KOPT-K1 (cell line): Measurements from ENCODE around the gene SPNS2.

Source experiments
- H3K27ac ChIP-seq: fragments of 200-600 bp; sonication (generic); 2 replicates; pipeline ENCODE4 v1.5.1; 2016; ENCODE audit warnings: antibody characterized with exemption, mild to moderate bottlenecking, low read depth, low read length; ENCODE audit not compliant: poor library complexity, severe bottlenecking
- H3K36me3 ChIP-seq: fragments of 200-600 bp; sonication (generic); 2 replicates; pipeline ENCODE4 v1.5.1; 2017; ENCODE audit warnings: antibody characterized with exemption, mild to moderate bottlenecking, low read length, moderate library complexity; ENCODE audit not compliant: insufficient read depth
- H3K9me3 ChIP-seq: fragments of 200-600 bp; sonication (generic); 2 replicates; pipeline ENCODE4 v1.5.1; 2017; ENCODE audit warnings: antibody characterized with exemption, low read length, mild to moderate bottlenecking; ENCODE audit not compliant: insufficient read depth, poor library complexity, severe bottlenecking

The SPNS2 gene

DNA sequence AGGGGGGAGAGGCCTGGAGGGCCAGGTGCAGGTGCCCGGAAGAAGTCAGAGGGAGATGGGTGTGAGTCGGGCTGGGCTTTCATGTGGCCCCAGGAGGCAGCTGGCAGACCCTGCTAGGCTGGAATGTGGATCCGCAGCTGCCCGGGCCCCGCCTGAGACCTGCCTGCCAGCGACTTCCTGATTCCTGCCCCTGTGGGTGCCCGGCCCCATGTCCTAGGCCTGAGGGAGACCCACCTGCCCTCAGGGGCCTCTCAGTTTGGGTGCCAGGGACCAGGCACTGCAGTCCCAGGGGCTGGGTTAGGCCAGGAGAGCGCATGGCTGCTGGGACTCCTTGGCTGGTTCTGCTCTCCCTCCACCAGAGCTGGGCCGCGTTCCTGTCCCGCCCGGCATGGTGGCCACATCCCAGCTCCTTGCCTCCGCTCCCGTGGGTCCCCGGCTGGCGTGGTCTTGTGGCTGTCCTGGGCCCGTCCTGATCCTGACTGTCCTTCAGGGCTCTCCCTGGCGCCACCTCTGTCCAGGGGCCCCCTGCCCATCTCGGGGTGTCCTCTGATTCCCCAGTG lies 22.1 kb upstream of the SPNS2 start:
- no peaks in the 10 kb centered on the region for H3K9me3 ChIP-seq
- H3K27ac ChIP-seq = peak overlapping the region; percentile 8
- H3K36me3 ChIP-seq = no peaks in the 10 kb centered on the region; the same call in 1 of the 2 replicates

GRCh38 chr17:4477255-4477791 lies 21.4 kb upstream of the SPNS2 start:
- H3K36me3 ChIP-seq = no peaks in the 10 kb centered on the region; the same call in 1 of the 2 replicates
- H3K27ac ChIP-seq = peak overlapping the region; percentile 8
- no peaks in the 10 kb centered on the region for H3K9me3 ChIP-seq

GRCh38 chr17:4478318-4478830 lies 20.3 kb upstream of the SPNS2 start:
- H3K27ac ChIP-seq = no peak overlapping the region
- H3K9me3 ChIP-seq = no peaks in the 10 kb centered on the region
- no peaks in the 10 kb centered on the region; the same call in 1 of the 2 replicates for H3K36me3 ChIP-seq

GRCh38 chr17:4479340-4479981 lies 19.2 kb upstream of the SPNS2 start:
- H3K27ac ChIP-seq = no peak overlapping the region
- no peaks in the 10 kb centered on the region for H3K9me3 ChIP-seq
- H3K36me3 ChIP-seq = no peaks in the 10 kb centered on the region; the same call in 1 of the 2 replicates

DNA sequence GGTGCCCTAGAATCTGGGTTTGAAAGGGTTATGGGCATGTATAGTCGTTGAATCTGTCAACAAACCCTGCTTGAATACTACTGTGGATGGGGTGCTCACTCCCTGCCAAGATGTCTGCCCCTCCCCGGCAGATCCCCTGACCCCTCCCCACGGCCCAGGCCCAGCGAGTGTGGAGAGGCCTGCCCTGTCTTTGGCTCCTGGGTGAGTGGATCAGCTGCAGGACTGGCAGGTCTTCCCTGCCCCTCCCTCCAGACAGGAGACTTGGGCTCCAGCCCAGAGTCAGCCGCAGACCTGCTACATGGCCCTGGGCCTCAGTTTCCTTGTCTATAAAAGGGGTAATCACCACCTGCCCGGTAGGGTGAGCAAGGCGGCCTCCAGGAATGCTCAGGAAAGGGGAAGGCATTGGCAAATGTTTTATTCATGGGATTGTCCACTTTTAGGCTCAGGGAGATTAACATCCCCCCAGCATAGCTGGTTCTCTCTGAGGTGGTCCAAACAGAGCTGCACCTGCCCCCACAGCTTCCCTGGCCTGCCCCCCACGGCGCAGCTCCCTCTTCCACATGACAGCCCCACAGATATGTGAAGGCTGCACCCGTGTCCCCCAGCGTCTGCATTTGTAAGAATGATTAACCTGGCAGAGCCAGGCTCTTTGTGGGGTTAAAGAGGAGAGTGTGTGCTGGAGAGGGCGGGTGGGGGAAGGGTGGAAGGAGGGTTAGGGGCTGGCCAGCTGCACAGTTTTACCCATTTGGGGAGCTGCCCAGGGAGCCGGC lies 18.5 kb upstream of the SPNS2 start:
- Histone ChIP-seq H3K9me3 (no peaks in the 10 kb centered on the region), H3K36me3 (no peaks in the 10 kb centered on the region; the same call in 1 of the 2 replicates), H3K27ac (peak overlapping the region; percentile 80)

GRCh38 chr17:4480929-4481898 lies 17.5 kb upstream of the SPNS2 start:
- peak overlapping the region; percentile 80 for H3K27ac ChIP-seq
- H3K9me3 ChIP-seq = no peaks in the 10 kb centered on the region
- H3K36me3 ChIP-seq = no peaks in the 10 kb centered on the region; the same call in 1 of the 2 replicates

DNA sequence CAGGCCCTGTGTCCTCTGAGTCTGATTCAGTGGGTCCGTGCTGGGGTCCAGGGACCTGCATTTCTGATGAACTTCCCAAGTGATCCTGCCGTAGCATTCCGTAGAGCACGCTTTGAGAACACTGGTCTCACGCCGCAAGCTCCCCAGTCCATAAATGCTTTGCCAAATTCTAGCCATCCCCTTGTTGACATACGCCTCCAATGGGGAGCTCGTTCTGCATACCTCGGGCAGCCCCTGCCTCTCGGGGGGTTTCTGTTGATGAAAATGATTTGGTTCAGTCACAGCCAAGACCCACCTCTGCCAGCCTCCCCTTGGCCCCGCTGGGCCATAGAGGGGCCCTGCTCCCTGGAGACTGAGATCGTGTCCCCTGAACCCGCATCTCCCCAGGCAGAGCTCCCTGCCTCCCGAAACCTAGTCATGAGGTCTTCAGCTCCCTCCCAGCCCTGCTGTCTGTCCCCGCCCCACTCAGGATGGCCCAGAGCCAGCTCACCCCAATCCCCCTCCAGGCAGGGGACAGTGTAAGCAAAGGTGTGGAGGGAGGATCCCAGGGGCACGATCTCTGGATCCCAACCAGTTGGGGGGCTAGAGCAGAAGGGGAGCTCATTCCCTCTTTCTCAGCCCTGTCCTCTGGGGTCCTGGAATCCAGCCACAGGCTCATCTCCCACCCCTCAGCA lies 16.2 kb upstream of the SPNS2 start:
- Histone ChIP-seq H3K27ac (no peak overlapping the region), H3K9me3 (no peaks in the 10 kb centered on the region), H3K36me3 (no peaks in the 10 kb centered on the region; the same call in 1 of the 2 replicates)

DNA sequence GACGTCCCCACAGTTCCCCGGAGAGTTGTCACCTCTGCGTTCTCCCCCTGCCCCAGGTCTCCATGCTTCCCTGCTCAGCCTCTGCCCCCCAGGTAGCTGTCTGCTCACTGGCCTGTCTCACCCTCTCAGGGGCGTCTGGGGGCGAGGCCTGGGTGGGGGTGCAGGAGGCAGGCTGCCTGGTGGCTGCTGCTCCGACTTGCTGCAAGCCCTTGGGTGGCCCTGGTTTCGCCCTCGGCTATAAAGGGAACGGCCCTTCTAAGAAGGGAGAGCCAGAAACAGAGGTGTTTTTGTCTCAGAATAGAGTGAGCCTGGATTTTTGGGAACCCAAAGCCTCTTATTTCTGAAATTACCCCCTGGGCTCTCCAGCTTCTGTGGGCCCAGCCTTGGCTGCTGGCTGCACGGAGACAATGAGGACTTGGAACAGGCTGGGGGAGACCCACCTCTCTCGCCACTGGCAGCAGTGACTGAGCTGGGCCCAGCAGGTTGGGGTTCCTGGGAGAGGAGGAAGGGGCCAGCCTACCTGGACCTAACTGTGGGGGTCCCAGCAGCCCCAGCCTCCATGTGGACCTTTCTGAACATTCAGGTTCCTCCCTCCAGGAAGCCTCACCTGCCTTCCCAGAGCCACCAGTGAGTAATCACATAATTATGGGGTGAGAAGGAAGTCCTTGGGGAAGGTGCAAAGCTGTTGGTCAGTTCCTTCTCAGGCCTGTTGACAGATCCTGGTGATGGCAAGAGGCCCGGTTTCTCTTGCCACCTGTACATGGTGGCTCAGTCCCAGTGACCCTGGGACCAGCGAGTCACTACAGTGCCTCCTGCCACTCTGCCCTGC lies 15.5 kb upstream of the SPNS2 start:
- H3K36me3 ChIP-seq = no peaks in the 10 kb centered on the region; the same call in 1 of the 2 replicates
- H3K27ac ChIP-seq = no peak overlapping the region
- H3K9me3 ChIP-seq = no peaks in the 10 kb centered on the region

DNA sequence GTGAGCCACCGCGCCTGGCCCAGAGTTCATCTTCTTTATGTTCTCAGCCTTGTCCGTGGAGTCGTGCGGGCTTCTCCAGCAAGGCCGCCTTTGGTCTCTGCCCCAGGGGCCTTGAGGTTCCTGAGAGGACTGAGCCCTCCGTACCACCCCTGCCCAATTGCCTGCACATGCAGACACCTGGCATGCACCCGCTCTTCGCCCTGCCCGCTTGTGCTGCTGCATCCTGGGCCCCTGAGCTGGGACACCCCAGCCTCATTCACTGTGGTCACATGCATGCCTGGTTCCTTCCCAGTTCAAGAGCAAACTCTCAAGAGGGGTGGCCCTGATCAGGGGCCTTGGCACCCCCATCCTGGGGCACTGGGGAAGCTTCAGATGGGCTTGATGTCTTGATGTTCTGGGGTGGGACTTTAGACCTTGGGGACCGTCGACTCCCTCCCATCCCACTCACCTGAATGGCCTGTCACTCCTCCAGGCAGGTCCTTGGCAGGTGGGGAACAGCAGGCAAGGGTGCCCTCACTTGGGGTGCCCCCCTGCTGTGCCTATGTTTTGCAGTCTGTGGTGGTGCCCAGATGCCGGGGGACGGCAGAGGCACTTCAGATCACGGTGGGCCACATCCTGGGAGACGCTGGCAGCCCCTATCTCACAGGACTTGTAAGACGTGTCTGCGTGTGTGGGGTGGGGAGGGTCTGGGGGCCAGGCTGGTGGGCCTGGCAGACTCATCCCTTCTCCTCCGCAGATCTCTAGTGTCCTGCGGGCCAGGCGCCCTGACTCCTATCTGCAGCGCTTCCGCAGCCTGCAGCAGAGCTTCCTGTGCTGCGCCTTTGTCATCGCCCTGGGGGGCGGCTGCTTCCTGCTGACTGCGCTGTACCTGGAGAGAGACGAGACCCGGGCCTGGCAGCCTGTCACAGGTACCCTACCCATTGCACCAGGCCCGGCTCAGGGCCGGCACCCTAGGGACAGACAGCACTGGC lies 12.7 kb upstream of the SPNS2 start:
- Histone ChIP-seq H3K9me3 (no peaks in the 10 kb centered on the region), H3K36me3 (no peaks in the 10 kb centered on the region), H3K27ac (peak overlapping the region; percentile 65)

DNA sequence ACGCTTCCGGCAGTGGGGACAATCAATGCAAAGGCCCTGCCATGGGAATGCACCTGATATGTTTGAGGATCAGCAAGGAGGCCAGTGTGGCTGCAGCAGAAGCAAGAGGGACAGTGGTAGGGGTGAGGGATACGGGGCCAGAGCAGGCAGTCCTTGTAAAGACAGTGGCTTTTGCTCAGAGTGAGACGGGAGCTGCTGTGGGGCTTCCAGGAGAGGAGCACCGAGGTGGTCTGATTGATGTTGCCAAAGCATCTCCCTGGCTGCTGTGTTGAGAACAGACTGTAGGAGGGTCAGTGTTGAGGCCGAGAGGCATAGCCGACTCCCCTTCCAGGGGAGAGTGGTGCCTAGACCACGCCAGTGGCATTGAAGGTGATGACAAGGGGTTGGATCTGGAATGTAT lies 11.4 kb upstream of the SPNS2 start:
- H3K9me3 ChIP-seq = no peaks in the 10 kb centered on the region
- no peaks in the 10 kb centered on the region for H3K36me3 ChIP-seq
- H3K27ac ChIP-seq = no peak overlapping the region

- Histone ChIP-seq H3K36me3 (no peaks in the 10 kb centered on the region), H3K9me3 (no peaks in the 10 kb centered on the region), H3K27ac (no peak overlapping the region)
Observed at GRCh38 chr17:4487820-4488716, 10.6 kb upstream of the SPNS2 start.
